ENCODE measurements around the gene RAPSN. TPM values are rescaled to one million over a fixed set of nuclear protein-coding genes. Genes with fewer than 3 reads are reported as not detected.

The RAPSN gene
- total RNA-seq, 2 donors from 2014 or later: not detected

DNA sequence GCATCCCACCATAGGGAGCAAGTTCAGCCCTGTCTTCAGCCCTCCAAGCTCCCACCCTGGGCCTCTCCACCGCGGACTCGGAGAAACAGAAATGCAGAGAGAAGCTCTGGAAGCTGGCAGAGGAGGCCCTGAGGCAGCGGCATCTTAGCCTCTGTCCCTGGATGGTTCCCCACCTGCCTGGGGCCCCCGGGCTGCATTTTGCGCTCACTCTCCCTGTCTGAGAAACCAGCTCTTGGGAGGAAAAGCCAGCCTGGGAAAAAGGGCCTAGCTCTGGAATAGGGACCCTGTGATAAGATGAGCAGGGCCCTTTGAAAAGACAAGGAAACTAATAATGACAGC, 58.5 kb downstream of the RAPSN start:
- Histone ChIP-seq H3K4me3 (no peak overlapping the region), H3K27ac (peak overlapping the region in 2 of 4 donors; percentile 30 to 83), H3K9me3 (no peaks in the 10 kb centered on the region), H3K36me3 (replicated peaks in 1 of 2; ENCODE audit: insufficient read depth in 1 of 2, low read depth in 2 of 2) (no peaks in the 10 kb centered on the region), H3K4me1 (no peaks in the 10 kb centered on the region), H3K27me3 (no peaks in the 10 kb centered on the region)
- WGBS, 2 donors: 86 to 91% methylated on average over 3 to 6 of the region's 6 CpGs
- DNase-seq: no peak
- ATAC-seq: no peak
- TF ChIP-seq, protein P1, sequence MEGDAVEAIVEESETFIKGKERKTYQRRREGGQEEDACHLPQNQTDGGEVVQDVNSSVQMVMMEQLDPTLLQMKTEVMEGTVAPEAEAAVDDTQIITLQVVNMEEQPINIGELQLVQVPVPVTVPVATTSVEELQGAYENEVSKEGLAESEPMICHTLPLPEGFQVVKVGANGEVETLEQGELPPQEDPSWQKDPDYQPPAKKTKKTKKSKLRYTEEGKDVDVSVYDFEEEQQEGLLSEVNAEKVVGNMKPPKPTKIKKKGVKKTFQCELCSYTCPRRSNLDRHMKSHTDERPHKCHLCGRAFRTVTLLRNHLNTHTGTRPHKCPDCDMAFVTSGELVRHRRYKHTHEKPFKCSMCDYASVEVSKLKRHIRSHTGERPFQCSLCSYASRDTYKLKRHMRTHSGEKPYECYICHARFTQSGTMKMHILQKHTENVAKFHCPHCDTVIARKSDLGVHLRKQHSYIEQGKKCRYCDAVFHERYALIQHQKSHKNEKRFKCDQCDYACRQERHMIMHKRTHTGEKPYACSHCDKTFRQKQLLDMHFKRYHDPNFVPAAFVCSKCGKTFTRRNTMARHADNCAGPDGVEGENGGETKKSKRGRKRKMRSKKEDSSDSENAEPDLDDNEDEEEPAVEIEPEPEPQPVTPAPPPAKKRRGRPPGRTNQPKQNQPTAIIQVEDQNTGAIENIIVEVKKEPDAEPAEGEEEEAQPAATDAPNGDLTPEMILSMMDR (IDR thresholded peaks at IDR 0.05): no peak
- no peak for TF ChIP-seq POLR2A (IDR thresholded peaks at IDR 0.05)
- intact Hi-C loops (cut with DNase I): no loop called here

DNA sequence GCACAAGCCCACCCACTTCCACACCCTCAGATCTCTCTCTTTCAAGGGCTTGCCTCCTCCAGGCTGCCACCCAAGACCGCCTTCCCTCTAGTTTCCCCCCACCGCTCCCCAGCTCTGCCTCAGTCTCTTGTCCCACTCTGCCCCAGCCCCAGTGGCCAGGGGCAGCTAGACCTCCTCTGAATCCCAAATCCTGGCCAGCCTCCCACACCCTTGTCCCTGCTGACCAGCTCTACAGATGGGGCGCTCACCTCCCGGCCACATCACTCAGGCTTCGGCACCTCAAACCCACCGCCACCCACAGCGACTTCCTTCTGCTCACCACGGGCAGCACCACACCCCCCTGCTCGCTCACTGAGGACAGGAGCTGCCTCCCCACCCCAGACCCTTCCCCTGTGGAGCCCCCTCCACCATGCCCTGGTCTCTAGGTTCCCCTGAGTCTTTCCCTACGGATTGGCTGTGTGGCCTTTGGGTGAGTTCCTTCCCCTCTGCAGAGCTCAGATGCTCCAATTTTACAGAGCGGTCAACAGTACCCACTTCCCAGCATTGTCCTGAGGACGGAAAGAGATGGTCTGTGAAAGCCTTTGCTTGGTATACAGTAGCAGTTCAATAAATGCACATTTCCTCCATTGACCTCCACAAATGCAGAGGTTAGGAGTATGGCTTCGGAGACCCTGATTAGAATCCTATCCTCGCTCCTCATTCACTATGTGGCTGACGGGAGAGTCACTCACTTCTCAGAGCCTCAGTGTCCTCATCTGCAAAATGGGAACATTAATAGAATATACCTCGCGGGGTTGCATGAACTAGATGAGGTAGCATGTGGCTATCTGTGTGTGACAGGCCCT, 59.1 kb downstream of the RAPSN start:
- ATAC-seq (no peak), DNase-seq (no peak)
- Histone ChIP-seq H3K36me3 (replicated peaks in 1 of 2; ENCODE audit: insufficient read depth in 1 of 2, low read depth in 2 of 2) (no peaks in the 10 kb centered on the region), H3K27ac (peak overlapping the region in 1 of 4 donors; percentile 13), H3K4me1 (no peaks in the 10 kb centered on the region), H3K4me3 (no peak overlapping the region), H3K9me3 (no peaks in the 10 kb centered on the region), H3K27me3 (no peaks in the 10 kb centered on the region)
- WGBS, 2 donors: 67 to 84% methylated on average over 17 of the region's 17 CpGs
- intact Hi-C loops (cut with DNase I): no loop called here
- TF ChIP-seq, protein P1 (IDR thresholded peaks at IDR 0.05): no peak
- no peak for TF ChIP-seq POLR2A (IDR thresholded peaks at IDR 0.05)

DNA sequence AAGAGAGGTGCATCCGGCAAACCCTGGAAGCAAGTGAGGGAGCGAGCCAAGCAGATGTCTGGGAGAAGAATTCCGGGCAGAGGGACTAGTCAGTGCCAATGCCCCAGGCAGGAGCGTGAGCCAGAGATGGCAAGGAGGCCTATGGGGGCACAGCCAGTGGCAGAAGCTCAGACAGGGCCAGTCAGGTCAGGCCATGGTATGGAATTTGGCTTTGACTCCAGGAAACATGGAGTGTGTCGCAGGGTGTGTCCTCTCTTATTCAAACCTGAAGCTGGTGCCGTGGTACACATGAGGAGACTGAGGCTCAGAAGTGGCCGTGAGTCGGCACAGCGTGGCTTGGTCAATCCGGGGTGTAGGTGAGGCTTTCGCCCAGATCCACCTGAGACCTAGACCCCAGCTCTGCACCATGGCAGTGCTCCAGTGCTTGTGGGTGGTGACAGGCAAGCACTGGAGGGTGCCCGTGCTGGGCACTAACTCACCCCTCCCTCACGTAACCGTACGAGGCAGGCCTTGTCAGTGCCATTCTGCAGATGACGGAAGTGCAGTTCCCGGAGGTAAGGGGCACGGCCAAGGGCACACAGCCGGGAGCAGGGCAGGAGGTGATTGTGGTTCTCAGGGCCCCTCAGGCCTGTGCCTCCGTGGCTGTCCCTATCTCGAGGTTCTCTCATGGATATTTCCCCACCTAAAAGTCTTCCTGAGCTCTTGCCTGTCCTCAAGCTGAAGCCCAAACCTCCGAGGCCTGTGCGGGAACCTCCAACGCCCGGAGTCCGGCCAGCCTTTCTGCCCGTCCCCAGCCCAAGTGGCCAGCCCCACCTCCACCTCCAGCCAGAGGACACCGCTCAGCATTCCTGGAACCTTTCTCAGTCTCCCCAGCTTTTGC, 60.0 kb downstream of the RAPSN start:
- DNase-seq (no peak), ATAC-seq (no peak)
- Histone ChIP-seq H3K36me3 (replicated peaks in 1 of 2; ENCODE audit: insufficient read depth in 1 of 2, low read depth in 2 of 2) (no peaks in the 10 kb centered on the region), H3K4me1 (no peaks in the 10 kb centered on the region), H3K27ac (peak overlapping the region in 1 of 4 donors; percentile 43), H3K27me3 (no peaks in the 10 kb centered on the region), H3K9me3 (no peaks in the 10 kb centered on the region), H3K4me3 (no peak overlapping the region)
- WGBS, 2 donors: 75 to 82% methylated on average over 14 to 28 of the region's 28 CpGs
- intact Hi-C loops (cut with DNase I): no loop called here
- TF ChIP-seq POLR2A (IDR thresholded peaks at IDR 0.05): no peak
- TF ChIP-seq, protein P1 (IDR thresholded peaks at IDR 0.05): no peak

DNA sequence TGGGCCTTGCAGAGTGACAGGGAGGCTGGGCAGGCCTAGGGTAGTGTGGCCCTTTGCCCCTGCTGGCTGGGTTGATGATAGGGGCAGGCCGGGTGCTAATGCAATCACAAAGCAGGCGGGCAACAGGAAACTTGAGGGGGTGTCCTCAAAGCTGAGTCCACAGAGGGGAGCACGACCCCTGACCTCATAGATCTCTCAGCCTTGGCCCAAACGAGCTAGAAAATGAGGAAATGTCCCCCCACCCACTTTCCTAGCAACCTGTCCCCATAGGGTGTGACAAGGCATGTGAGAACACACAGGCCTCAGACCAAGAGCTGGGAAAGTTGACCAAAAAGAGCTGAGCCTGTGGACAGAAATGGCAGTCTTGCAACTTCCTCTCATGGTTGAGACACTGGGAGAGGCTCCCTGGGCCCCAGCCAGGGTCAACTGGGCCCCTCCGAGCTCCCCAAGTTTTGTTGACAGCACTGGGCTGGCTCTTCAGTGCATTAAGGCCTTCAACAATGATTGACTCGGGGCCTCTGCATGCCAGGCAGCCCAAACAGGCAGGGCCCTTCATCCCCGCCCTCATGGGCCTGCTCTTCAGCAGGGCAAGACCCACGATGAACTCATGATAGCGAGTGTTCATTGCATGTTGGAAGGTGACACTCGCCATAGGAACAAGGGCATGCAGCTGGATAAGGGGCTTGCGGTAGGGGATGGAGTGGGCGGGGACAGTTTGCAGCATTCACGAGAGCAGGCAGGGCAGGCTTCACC, 60.8 kb downstream of the RAPSN start:
- Histone ChIP-seq H3K4me1 (no peaks in the 10 kb centered on the region), H3K9me3 (no peaks in the 10 kb centered on the region), H3K27me3 (no peaks in the 10 kb centered on the region), H3K27ac (peak overlapping the region in 1 of 4 donors; percentile 43), H3K36me3 (replicated peaks in 1 of 2; ENCODE audit: insufficient read depth in 1 of 2, low read depth in 2 of 2) (no peaks in the 10 kb centered on the region), H3K4me3 (no peak overlapping the region)
- intact Hi-C loops (cut with DNase I): no loop called here
- DNase-seq (peak in 1 of 4 donors; percentile 50), ATAC-seq (no peak)
- no peak for TF ChIP-seq POLR2A (IDR thresholded peaks at IDR 0.05)
- TF ChIP-seq, protein P1 (IDR thresholded peaks at IDR 0.05): no peak
- WGBS, 2 donors: 71 to 72% methylated on average over 13 of the region's 13 CpGs

Small RNA genes within 50 kb of the gene (microRNA-seq; reads per million reads assigned to microRNA genes)
- gene MIR4487 (ENCODE audit: borderline number of aligned reads in 2 of 2, borderline replicate concordance in 2 of 2): 0 reads per million in 2 donors

Small RNA genes within 50 kb of the gene (small RNA-seq; reads per million reads assigned to genes)
- gene MIR4487: not detected

Other genes starting within 250 kb of the RAPSN start
- gene DDB2, start 234.2 kb downstream of the RAPSN start, total RNA-seq: 10 to 100 TPM; 10.9 to 33.2 TPM
- 10 to 100 TPM; 31.6 to 43.1 TPM for gene ACP2, start 200.3 kb downstream of the RAPSN start, total RNA-seq
- gene NR1H3, start 191.1 kb downstream of the RAPSN start, total RNA-seq: 10 to 100 TPM; 17.9 to 33.9 TPM
- 10 to 100 TPM; 22.8 to 41.2 TPM for gene MADD, start 179.0 kb downstream of the RAPSN start, total RNA-seq
- not detected for gene MYBPC3, start 96.4 kb downstream of the RAPSN start, total RNA-seq
- 10 to 100 TPM in 1 of 2 donors, 1 to 10 TPM in 1; 7.5 to 10.9 TPM for gene SPI1, start 70.6 kb downstream of the RAPSN start, total RNA-seq
- gene SLC39A13, start 40.5 kb downstream of the RAPSN start, total RNA-seq: 10 to 100 TPM; 54.7 TPM
- gene PSMC3, start 22.7 kb downstream of the RAPSN start, total RNA-seq: 10 to 100 TPM; 43.8 to 62.8 TPM
- 10 to 100 TPM; 56.0 to 86.0 TPM for gene CELF1, start 104.0 kb upstream of the RAPSN start, total RNA-seq
- gene PTPMT1, start 116.5 kb upstream of the RAPSN start, total RNA-seq: 10 to 100 TPM; 52.4 TPM
- 1 to 10 TPM; 3.6 to 6.7 TPM for gene KBTBD4, start 129.8 kb upstream of the RAPSN start, total RNA-seq
- gene NDUFS3, start 129.9 kb upstream of the RAPSN start, total RNA-seq: 10 to 100 TPM; 27.2 to 28.7 TPM
- under 1 TPM in 1 of 2 donors, not detected in 1; 0.66 TPM for gene FAM180B, start 137.5 kb upstream of the RAPSN start, total RNA-seq
- 1 to 10 TPM in 1 of 2 donors, under 1 TPM in 1; 0.33 to 1.8 TPM for gene C1QTNF4, start 145.3 kb upstream of the RAPSN start, total RNA-seq
- gene MTCH2, start 193.4 kb upstream of the RAPSN start, total RNA-seq: 10 to 100 TPM; 15.5 to 21.0 TPM

All from body of pancreas (tissue), 4 donors.